IMR-90 (cell line): ENCODE data around the gene APOL2. TPM values are rescaled to one million over a fixed set of nuclear protein-coding genes. Genes with fewer than 3 reads are reported as not detected.

Experiments
- ATAC-seq: fragments of 200-7000 bp; cut with Tn5 transposase; 2 replicates; pipeline ENCODE4 v1.9.1; 2020; ENCODE audit warnings: low read depth, mild to moderate bottlenecking, moderate library complexity
- BruUV-seq: library from RNA; stranded (reverse); fragments of 400-500 nt; replicated peaks from 2 replicates; lab custom pipeline; 2021; lab: Mats Ljungman, UMichigan
- CTCF ChIA-PET: fragments of 300-600 bp; formaldehyde crosslinking; extraction: SDS; loops from one replicate; lab custom pipeline; 2021; ENCODE audit warnings: antibody characterized with exemption; lab: Yijun Ruan, JAX
- POLR2A ChIA-PET: fragments of 300-600 bp; sonication (Branson Sonifier 250); formaldehyde crosslinking; loops from one replicate; lab custom pipeline; 2022; ENCODE audit warnings: antibody characterized with exemption; ENCODE audit not compliant: unreplicated experiment; lab: Charles Lee
- DNase-seq: peaks from one replicate; pipeline ENCODE4 v3.0.0; 2013
- H2AFZ ChIP-seq: replicated peaks from 2 replicates; pipeline ENCODE3; 2013; ENCODE audit warnings: low read length, mild to moderate bottlenecking; ENCODE audit not compliant: poor library complexity
- H2AK5ac ChIP-seq: 2 replicates; pipeline ENCODE4 v1.6.1; 2013; ENCODE audit warnings: low read depth, low read length, inconsistent platforms
- H2AK9ac ChIP-seq: replicated peaks from 2 replicates; pipeline ENCODE3; 2013; ENCODE audit warnings: mild to moderate bottlenecking, low read depth, low read length, moderate library complexity; ENCODE audit not compliant: poor library complexity
- H2BK120ac ChIP-seq: 2 replicates; pipeline ENCODE4 v1.6.1; 2013; ENCODE audit warnings: low read depth, low read length, inconsistent platforms
- H2BK15ac ChIP-seq: 3 replicates; pipeline ENCODE4 v1.6.1; 2013; ENCODE audit warnings: low read depth, low read length, inconsistent platforms
- H2BK20ac ChIP-seq: 2 replicates; pipeline ENCODE4 v1.6.1; 2013; ENCODE audit warnings: low read depth, mild to moderate bottlenecking, inconsistent platforms, low read length, moderate library complexity
- H2BK5ac ChIP-seq: 2 replicates; pipeline ENCODE4 v1.6.1; 2013; ENCODE audit warnings: mild to moderate bottlenecking, low read depth, low read length, inconsistent platforms; ENCODE audit not compliant: poor library complexity, severe bottlenecking
- H3K14ac ChIP-seq: replicated peaks from 2 replicates; pipeline ENCODE4 v1.6.1; 2013; ENCODE audit warnings: low read depth, low read length, inconsistent platforms
- H3K18ac ChIP-seq: 2 replicates; pipeline ENCODE4 v1.6.1; 2013; ENCODE audit warnings: low read depth, low read length, control low read depth
- H3K23ac ChIP-seq: 2 replicates; pipeline ENCODE4 v1.6.1; 2013; ENCODE audit warnings: low read depth, low read length, inconsistent platforms
- H3K27ac ChIP-seq: 2 replicates; pipeline ENCODE4 v1.5.1; 2013; ENCODE audit warnings: mild to moderate bottlenecking, control low read depth, low read length; ENCODE audit not compliant: insufficient read depth
- H3K27me3 ChIP-seq: 2 replicates; pipeline ENCODE4 v1.6.1; 2013; ENCODE audit warnings: low read length; ENCODE audit not compliant: control insufficient read depth, insufficient read depth
- H3K36me3 ChIP-seq: 2 replicates; pipeline ENCODE4 v1.6.1; 2013; ENCODE audit warnings: low read length, mixed read lengths; ENCODE audit not compliant: control insufficient read depth, insufficient read depth
- H3K4ac ChIP-seq: 2 replicates; pipeline ENCODE4 v1.6.1; 2013; ENCODE audit warnings: low read depth, low read length, inconsistent platforms
- H3K4me1 ChIP-seq: 2 replicates; pipeline ENCODE4 v1.6.1; 2013; ENCODE audit warnings: low read length, mixed read lengths; ENCODE audit not compliant: control insufficient read depth, insufficient read depth
- H3K4me2 ChIP-seq: 2 replicates; pipeline ENCODE4 v1.6.1; 2013; ENCODE audit warnings: low read depth, mild to moderate bottlenecking, control low read depth, low read length, moderate library complexity
- H3K4me3 ChIP-seq: 2 replicates; pipeline ENCODE4 v1.5.1; 2013; ENCODE audit warnings: low read depth, mild to moderate bottlenecking, control low read depth, low read length, moderate library complexity; ENCODE audit not compliant: insufficient read depth
- H3K56ac ChIP-seq: 2 replicates; pipeline ENCODE4 v1.6.1; 2013; ENCODE audit warnings: low read length, inconsistent platforms; ENCODE audit not compliant: insufficient read depth; ENCODE audit errors: extremely low read depth
- H3K79me1 ChIP-seq, 2 experiments: 2 replicates each; pipeline ENCODE4 v1.6.1; 2013; ENCODE audit warnings: low read length in 2 of 2, inconsistent platforms in 1 of 2, low read depth in 1 of 2
- H3K9ac ChIP-seq: 2 replicates; pipeline ENCODE4 v1.6.1; 2013; ENCODE audit warnings: low read depth, low read length, control low read depth
- H3K9me1 ChIP-seq: 2 replicates; pipeline ENCODE4 v1.6.1; 2013; ENCODE audit warnings: low read length, inconsistent platforms; ENCODE audit not compliant: insufficient read depth
- H3K9me3 ChIP-seq: 2 replicates; pipeline ENCODE4 v1.6.1; 2013; ENCODE audit warnings: low read length; ENCODE audit not compliant: control insufficient read depth, insufficient read depth
- H4K20me1 ChIP-seq: 2 replicates; pipeline ENCODE4 v1.6.1; 2013; ENCODE audit warnings: low read length, inconsistent platforms; ENCODE audit not compliant: insufficient read depth
- H4K5ac ChIP-seq: 2 replicates; pipeline ENCODE4 v1.6.1; 2013; ENCODE audit warnings: mild to moderate bottlenecking, low read depth, low read length, control low read depth
- H4K8ac ChIP-seq, 2 experiments: 2 replicates each; pipeline ENCODE4 v1.6.1; 2013; ENCODE audit warnings: low read depth in 2 of 2, low read length in 2 of 2, control low read depth in 1 of 2, inconsistent platforms in 1 of 2
- H4K91ac ChIP-seq: 2 replicates; pipeline ENCODE4 v1.6.1; 2013; ENCODE audit warnings: low read depth, low read length, inconsistent platforms; ENCODE audit not compliant: insufficient read depth
- BHLHE40 ChIP-seq: fragments of 150-350 bp; IDR thresholded peaks from 2 replicates; pipeline ENCODE4 v1.6.1; 2016; ENCODE audit warnings: mild to moderate bottlenecking, low read depth, low read length
- CEBPB ChIP-seq: IDR thresholded peaks from 2 replicates; pipeline ENCODE4 v1.6.1; 2012; ENCODE audit warnings: low read depth, low read length, improper control_type of control experiment
- CHD1 ChIP-seq: IDR thresholded peaks from 2 replicates; pipeline ENCODE4 v1.6.1; 2012; ENCODE audit warnings: low read depth, low read length, improper control_type of control experiment
- FOS ChIP-seq: fragments of 150-350 bp; IDR thresholded peaks from 2 replicates; pipeline ENCODE4 v1.6.1; 2016; ENCODE audit warnings: low read depth, low read length
- MAFK ChIP-seq: IDR thresholded peaks from 2 replicates; pipeline ENCODE4 v1.6.1; 2012; ENCODE audit warnings: low read depth, low read length, improper control_type of control experiment
- MAZ ChIP-seq: IDR thresholded peaks from 2 replicates; pipeline ENCODE4 v1.6.1; 2012; ENCODE audit warnings: low read depth, mild to moderate bottlenecking, low read length, improper control_type of control experiment, moderate library complexity, borderline replicate concordance
- MXI1 ChIP-seq: IDR thresholded peaks from 2 replicates; pipeline ENCODE4 v1.6.1; 2012; ENCODE audit warnings: low read depth, mild to moderate bottlenecking, low read length, moderate library complexity, borderline replicate concordance
- NFE2L2 ChIP-seq: fragments of 150-350 bp; IDR thresholded peaks from 2 replicates; pipeline ENCODE4 v1.6.1; 2016; ENCODE audit warnings: low read depth, mild to moderate bottlenecking, low read length
- POLR2A ChIP-seq: IDR thresholded peaks from 2 replicates; pipeline ENCODE4 v1.6.1; 2012; ENCODE audit warnings: mild to moderate bottlenecking, low read depth, low read length
- RAD21 ChIP-seq: IDR thresholded peaks from 2 replicates; pipeline ENCODE4 v1.6.1; 2012; ENCODE audit warnings: low read length, improper control_type of control experiment
- RCOR1 ChIP-seq: IDR thresholded peaks from 2 replicates; pipeline ENCODE4 v1.6.1; 2012; ENCODE audit warnings: mild to moderate bottlenecking, low read length, improper control_type of control experiment; ENCODE audit not compliant: insufficient replicate concordance
- RFX5 ChIP-seq: IDR thresholded peaks from 2 replicates; pipeline ENCODE4 v1.8.0; 2012; ENCODE audit warnings: low read depth, mild to moderate bottlenecking, low read length, moderate library complexity
- SMC3 ChIP-seq: fragments of 150-350 bp; IDR thresholded peaks from 2 replicates; pipeline ENCODE4 v1.6.1; 2016; ENCODE audit warnings: low read depth, mild to moderate bottlenecking, antibody characterized with exemption, low read length, moderate library complexity
- WGBS, 2 experiments: methylation state at CpG; one replicate each; pipeline versions ENCODE4 v1.1.5 to v1.1.7; 2013; ENCODE audit warnings: missing lambda C conversion rate in 2 of 2; ENCODE audit not compliant: insufficient read length in 1 of 2; ENCODE audit errors: extremely low coverage in 2 of 2; 5-methylcytosine and 5-hydroxymethylcytosine counted together
- dilution Hi-C: fragments of 300-500 bp; cut with HindIII; formaldehyde crosslinking; loops from one replicate; pipeline ENCODE4 v1.14.3; 2018; ENCODE audit warnings: low sequenced_read_pairs; ENCODE audit not compliant: unreplicated experiment
- in situ Hi-C: fragments of 300-500 bp; cut with MboI; formaldehyde crosslinking; loops from 3 replicates; pipeline ENCODE4 v1.14.3; 2019; ENCODE audit warnings: low sequenced_read_pairs, inconsistent platforms, mixed read lengths
- intact Hi-C: fragments of 100-400 bp; cut with micrococcal nuclease; formaldehyde crosslinking; loops from 2 replicates; pipeline ENCODE4 v1.10.0; 2022
- polyA plus RNA-seq, 3 experiments: library from polyadenylated mRNA; depleted of rRNA; stranded (reverse); fragments of >200 nt; gene quantifications; 2 replicates each; pipeline ENCODE4 v1.2.3, GENCODE V29; 2012; ENCODE audit warnings: low replicate concordance in 1 of 3
- total RNA-seq: library from RNA; depleted of rRNA; stranded (reverse); fragments of >200 nt; gene quantifications from 2 replicates; pipeline ENCODE4 v1.2.3, GENCODE V29; 2012
- TF ChIP-seq, protein P1 (sequence below): fragments of 150-350 bp; IDR thresholded peaks from 2 replicates; pipeline ENCODE4 v1.6.1; 2016; ENCODE audit warnings: low read depth, mild to moderate bottlenecking, low read length, moderate library complexity, borderline replicate concordance
- TF ChIP-seq, protein P2 (sequence below): conservative IDR thresholded peaks from 2 replicates; pipeline ENCODE4 v1.5.1; 2012; ENCODE audit warnings: mild to moderate bottlenecking, low read depth, low read length, improper control_type of control experiment
- TF ChIP-seq, protein P3 (sequence below): fragments of 150-350 bp; IDR thresholded peaks from 2 replicates; pipeline ENCODE4 v1.6.1; 2017; ENCODE audit warnings: mild to moderate bottlenecking, antibody characterized with exemption, low read length, low read depth

Gene APOL2
- total and polyA plus RNA-seq, 2 of the 4 experiments (the other 2 are of a cell fraction) = 13.1 to 57.5 TPM

DNA sequence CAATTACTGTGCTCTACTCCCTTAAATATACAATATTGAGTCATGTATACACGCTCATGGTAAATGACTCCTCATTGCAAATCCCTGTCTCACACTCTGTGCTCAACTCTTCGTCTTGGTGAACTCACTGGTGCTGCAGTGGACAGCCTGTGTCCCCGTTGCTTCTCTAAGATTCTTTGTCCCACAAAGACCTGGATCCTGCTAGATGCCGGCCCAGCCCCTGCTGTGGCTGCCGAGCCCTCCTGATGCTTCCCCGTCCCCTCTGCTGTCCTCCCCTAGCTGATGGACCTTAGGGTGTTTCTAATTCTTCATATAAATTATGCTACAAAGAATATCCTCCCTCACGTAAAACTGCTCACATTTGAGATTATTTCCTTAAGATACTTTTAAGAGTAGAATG lies 5.5 kb downstream of the APOL2 start:
- Histone ChIP-seq H3K36me3 (peaks cover 30% of the 10 kb centered on the region), H4K8ac (no peak overlapping the region), H3K18ac (no peak overlapping the region), H2AK9ac (no peak overlapping the region), H2BK120ac (no peak overlapping the region), H3K56ac (no peak overlapping the region), H3K4me3 (no peak overlapping the region), H3K9me1 (peaks cover 20% of the 10 kb centered on the region), H3K79me1 (peaks cover 4 to 43% of the 10 kb centered on the region in 2 experiments), H3K27me3 (no peaks in the 10 kb centered on the region), H3K4ac (no peak overlapping the region), H3K4me2 (no peak overlapping the region), H2AK5ac (no peak overlapping the region), H3K14ac (no peak overlapping the region), H2BK20ac (no peak overlapping the region), H3K4me1 (peaks cover 16% of the 10 kb centered on the region), H4K20me1 (peaks cover 9% of the 10 kb centered on the region; the same call in 1 of the 2 replicates), H4K91ac (no peak overlapping the region), H2AFZ (no peak overlapping the region), H3K9me3 (no peaks in the 10 kb centered on the region), H3K9ac (no peak overlapping the region), H2BK15ac (no peak overlapping the region), H3K23ac (no peak overlapping the region), H3K27ac (no peak overlapping the region), H4K5ac (no peak overlapping the region), H2BK5ac (no peak overlapping the region)
- intact Hi-C loops (no loop called here), dilution Hi-C loops (no loop called here), in situ Hi-C loops (no loop called here)
- peak; percentile 26 for DNase-seq
- WGBS, 2 experiments = 70% methylated on average over 3 of the region's 7 CpGs; no CpG with 5 or more reads in 1 of the 2 experiments
- BruUV-seq = no TSS peak
- TF ChIP-seq, protein P1, sequence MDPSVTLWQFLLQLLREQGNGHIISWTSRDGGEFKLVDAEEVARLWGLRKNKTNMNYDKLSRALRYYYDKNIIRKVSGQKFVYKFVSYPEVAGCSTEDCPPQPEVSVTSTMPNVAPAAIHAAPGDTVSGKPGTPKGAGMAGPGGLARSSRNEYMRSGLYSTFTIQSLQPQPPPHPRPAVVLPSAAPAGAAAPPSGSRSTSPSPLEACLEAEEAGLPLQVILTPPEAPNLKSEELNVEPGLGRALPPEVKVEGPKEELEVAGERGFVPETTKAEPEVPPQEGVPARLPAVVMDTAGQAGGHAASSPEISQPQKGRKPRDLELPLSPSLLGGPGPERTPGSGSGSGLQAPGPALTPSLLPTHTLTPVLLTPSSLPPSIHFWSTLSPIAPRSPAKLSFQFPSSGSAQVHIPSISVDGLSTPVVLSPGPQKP = no peak
- TF ChIP-seq, protein P2, sequence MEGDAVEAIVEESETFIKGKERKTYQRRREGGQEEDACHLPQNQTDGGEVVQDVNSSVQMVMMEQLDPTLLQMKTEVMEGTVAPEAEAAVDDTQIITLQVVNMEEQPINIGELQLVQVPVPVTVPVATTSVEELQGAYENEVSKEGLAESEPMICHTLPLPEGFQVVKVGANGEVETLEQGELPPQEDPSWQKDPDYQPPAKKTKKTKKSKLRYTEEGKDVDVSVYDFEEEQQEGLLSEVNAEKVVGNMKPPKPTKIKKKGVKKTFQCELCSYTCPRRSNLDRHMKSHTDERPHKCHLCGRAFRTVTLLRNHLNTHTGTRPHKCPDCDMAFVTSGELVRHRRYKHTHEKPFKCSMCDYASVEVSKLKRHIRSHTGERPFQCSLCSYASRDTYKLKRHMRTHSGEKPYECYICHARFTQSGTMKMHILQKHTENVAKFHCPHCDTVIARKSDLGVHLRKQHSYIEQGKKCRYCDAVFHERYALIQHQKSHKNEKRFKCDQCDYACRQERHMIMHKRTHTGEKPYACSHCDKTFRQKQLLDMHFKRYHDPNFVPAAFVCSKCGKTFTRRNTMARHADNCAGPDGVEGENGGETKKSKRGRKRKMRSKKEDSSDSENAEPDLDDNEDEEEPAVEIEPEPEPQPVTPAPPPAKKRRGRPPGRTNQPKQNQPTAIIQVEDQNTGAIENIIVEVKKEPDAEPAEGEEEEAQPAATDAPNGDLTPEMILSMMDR = no peak
- no peak for TF ChIP-seq CHD1
- no peak for TF ChIP-seq CEBPB
- no peak for TF ChIP-seq POLR2A
- TF ChIP-seq MAFK = no peak
- no peak for TF ChIP-seq SMC3
- no peak for TF ChIP-seq BHLHE40
- TF ChIP-seq RCOR1 = no peak
- no peak for TF ChIP-seq NFE2L2
- TF ChIP-seq MAZ = no peak
- no peak for TF ChIP-seq FOS
- TF ChIP-seq, protein P3, sequence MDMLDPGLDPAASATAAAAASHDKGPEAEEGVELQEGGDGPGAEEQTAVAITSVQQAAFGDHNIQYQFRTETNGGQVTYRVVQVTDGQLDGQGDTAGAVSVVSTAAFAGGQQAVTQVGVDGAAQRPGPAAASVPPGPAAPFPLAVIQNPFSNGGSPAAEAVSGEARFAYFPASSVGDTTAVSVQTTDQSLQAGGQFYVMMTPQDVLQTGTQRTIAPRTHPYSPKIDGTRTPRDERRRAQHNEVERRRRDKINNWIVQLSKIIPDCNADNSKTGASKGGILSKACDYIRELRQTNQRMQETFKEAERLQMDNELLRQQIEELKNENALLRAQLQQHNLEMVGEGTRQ = no peak
- TF ChIP-seq MXI1 = no peak
- TF ChIP-seq RAD21 = no peak
- TF ChIP-seq RFX5 = no peak
- POLR2A ChIA-PET = no interaction called here
- ATAC-seq = peak; percentile 33
- CTCF ChIA-PET = no interaction called here
